22Rv1 (cell line): ENCODE data around the gene GZMM.

Source experiments
- H3K27ac ChIP-seq: fragments of 450-650 bp; 2 replicates; pipeline ENCODE4 v1.5.1; 2017
- ZFX ChIP-seq: fragments of 450-650 bp; IDR thresholded peaks from 2 replicates; pipeline ENCODE4 v1.6.1; 2017; ENCODE audit warnings: antibody characterized with exemption, borderline replicate concordance
- TF ChIP-seq, protein P1 (sequence below): fragments of 450-650 bp; IDR thresholded peaks from 2 replicates; pipeline ENCODE4 v1.5.1; 2017; ENCODE audit warnings: mild to moderate bottlenecking

Gene GZMM

DNA sequence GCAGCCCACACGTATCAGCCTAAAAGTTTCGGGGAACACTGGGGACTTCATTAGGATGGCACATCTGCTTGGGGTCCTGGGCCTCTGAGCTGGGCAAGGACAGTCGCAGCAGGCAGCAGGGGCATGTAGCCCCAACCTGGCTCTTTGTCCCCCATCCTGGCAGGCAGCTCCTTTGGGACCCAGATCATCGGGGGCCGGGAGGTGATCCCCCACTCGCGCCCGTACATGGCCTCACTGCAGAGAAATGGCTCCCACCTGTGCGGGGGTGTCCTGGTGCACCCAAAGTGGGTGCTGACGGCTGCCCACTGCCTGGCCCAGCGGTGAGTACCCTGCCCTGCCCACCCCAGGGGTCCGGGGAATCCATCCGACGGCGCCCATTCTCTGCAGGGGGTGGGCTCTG lies 3.3 kb downstream of the GZMM start:
- no peak overlapping the region for H3K27ac ChIP-seq
- no peak for TF ChIP-seq ZFX
- TF ChIP-seq, protein P1, sequence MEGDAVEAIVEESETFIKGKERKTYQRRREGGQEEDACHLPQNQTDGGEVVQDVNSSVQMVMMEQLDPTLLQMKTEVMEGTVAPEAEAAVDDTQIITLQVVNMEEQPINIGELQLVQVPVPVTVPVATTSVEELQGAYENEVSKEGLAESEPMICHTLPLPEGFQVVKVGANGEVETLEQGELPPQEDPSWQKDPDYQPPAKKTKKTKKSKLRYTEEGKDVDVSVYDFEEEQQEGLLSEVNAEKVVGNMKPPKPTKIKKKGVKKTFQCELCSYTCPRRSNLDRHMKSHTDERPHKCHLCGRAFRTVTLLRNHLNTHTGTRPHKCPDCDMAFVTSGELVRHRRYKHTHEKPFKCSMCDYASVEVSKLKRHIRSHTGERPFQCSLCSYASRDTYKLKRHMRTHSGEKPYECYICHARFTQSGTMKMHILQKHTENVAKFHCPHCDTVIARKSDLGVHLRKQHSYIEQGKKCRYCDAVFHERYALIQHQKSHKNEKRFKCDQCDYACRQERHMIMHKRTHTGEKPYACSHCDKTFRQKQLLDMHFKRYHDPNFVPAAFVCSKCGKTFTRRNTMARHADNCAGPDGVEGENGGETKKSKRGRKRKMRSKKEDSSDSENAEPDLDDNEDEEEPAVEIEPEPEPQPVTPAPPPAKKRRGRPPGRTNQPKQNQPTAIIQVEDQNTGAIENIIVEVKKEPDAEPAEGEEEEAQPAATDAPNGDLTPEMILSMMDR: no peak

DNA sequence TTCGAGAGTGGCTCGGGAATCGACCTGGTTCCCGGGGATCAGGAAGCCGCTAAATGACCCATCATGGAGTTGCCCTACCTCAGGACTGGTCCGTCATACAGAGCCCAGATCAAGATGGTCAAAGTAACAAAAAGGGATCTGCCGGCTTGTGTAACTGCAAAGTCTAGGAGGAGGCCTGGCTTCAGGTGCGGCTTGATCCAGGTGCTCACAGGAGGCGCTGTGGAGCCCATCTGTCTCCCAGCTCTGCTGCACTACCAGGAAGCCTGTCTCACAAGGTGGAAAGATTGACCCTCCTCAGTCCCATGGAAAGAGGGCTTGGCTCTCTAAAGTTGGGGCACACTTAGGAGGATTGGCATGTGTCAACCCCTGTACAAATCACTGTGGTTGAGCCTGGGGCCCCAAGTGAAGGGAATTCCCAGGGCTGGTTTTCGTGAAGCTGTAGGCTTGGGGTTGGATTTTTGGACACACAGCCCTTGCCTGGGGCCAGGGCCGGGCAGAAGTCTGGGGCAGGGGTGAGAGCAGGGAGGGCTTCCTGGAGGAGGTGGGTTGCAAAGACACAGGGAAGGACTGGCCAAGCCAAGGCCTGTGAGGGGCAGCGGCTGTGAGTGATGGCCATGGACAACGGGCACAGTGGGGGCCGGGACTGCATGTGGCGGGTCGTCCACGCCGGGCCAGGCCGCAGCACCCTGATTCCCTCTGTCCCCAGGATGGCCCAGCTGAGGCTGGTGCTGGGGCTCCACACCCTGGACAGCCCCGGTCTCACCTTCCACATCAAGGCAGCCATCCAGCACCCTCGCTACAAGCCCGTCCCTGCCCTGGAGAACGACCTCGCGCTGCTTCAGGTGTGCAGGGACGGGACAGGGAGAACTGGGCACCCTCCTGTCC lies 4.2 kb downstream of the GZMM start:
- no peak overlapping the region for H3K27ac ChIP-seq

DNA sequence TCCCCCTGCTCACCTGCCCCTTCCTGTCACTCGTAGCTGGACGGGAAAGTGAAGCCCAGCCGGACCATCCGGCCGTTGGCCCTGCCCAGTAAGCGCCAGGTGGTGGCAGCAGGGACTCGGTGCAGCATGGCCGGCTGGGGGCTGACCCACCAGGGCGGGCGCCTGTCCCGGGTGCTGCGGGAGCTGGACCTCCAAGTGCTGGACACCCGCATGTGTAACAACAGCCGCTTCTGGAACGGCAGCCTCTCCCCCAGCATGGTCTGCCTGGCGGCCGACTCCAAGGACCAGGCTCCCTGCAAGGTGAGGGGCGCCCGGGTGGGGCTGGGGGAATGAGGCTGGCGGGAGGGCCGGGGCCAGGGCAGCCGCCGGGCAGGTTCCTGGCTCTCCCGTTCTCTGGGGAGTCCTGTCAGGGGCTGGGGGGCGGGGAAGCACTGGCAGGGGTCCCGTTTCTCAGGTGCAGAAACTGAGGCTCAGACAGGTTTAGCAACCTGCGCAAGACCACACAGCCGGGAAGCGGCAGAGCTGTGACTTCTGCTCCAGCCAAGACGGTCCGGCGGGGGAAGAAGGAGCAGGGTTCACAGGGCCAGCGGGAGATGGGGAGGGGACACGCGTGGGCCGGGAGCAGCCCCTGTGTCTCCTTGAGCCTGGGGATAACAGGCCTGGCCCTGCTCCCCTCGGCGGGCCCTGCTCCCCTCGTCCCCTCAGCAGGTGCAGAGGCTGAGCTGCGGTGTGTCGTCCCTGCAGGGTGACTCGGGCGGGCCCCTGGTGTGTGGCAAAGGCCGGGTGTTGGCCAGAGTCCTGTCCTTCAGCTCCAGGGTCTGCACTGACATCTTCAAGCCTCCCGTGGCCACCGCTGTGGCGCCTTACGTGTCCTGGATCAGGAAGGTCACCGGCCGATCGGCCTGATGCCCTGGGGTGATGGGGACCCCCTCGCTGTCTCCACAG lies 5.3 kb downstream of the GZMM start:
- H3K27ac ChIP-seq: peak overlapping the region; percentile 47; the same call in 1 of the 2 replicates
- TF ChIP-seq ZFX: no peak
- TF ChIP-seq, protein P1: peak; percentile 28; the same call in 1 of the 2 replicates

More for the DNA sequence above, 4.2 kb downstream of the GZMM start:
- TF ChIP-seq, protein P1: peak; percentile 25
- no peak for TF ChIP-seq ZFX

DNA sequence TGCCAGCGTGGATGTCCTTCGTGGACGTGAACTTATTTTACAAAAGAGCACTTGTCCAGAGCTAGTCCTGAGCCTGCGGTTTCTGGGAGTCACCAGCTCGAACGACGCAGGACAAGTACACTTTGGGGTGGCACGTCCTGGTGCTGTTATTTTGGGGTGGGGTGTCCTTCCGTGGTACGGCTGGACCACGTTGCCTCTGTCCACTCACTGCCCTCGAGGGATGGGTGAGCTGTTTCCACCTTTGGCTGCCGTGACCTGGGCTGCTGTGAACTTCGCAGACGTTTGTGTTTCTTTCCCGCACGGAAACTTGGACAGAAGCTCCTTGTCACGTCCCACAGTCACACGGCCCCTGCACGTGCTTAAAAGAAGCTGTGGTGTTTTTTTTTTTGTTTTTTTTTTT lies 11.0 kb downstream of the GZMM start:
- TF ChIP-seq ZFX: no peak
- TF ChIP-seq, protein P1: no peak
- no peak overlapping the region for H3K27ac ChIP-seq

DNA sequence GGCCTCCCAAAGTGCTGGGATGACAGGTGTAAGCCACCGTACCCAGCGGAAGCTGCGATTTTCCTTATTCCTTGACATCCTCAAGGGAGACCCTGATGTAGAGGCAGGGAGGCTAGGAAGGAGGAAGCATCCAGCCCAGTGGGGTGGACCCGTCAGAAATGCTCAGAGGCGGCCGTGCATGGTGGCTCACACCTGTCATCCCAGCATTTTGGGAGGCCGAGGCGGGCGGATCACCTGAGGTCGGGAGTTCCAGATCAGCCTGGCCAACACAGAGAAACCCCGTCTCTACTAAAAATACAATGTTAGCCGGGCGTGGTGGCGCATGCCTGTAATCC lies 11.6 kb downstream of the GZMM start:
- TF ChIP-seq, protein P1: no peak
- TF ChIP-seq ZFX: no peak
- H3K27ac ChIP-seq: no peak overlapping the region

DNA sequence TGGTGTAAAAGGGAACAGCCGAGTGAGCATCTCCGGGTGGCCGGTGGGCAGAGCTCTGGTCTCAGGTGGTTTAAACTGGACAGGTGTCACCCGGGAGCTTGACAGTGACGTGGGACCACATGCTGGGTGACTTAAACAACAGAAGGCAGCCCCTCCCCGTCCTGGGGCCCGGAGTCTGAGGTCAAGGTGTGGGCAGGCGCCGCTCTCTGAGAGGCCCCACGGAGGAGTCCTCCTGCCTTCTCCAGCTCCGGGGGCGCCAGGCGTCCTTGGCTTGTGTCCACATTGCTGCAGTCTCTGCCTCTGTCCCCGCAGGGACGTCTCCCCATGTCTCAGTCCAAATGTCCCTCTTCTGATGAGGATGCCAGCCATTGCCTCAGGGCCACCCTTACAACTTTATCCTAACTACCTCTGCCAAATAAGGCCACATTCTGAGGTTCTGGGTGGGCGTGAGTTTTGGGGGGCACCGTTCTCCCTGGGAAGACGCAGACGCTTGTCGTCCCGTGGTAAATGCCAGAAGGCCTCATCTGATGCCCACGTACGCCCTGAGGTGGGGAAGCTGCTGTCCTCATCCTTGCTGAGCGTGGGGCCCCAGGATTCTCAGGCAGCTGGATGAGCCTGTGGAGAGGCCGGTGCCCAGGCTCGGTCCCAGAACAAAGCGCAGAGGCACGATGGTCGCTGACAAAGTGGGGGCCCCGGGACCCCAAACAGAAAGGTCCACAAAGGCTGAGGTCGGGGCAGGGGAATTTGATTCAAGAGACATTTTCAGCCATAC lies 12.9 kb downstream of the GZMM start:
- no peak overlapping the region for H3K27ac ChIP-seq
- TF ChIP-seq, protein P1: no peak
- TF ChIP-seq ZFX: no peak
